Stimulated activated CD8-positive, alpha-beta memory T cell treated with anti-CD3 and anti-CD28 coated beads, Interleukin-2, amount 100 ng/mL, for 1 hour (primary cell): Measurements from ENCODE around the gene NEU4.

Experiments
- DNase-seq, 2 donors: peaks; one replicate each; pipeline ENCODE4 v3.0.0-alpha.2; 2020; ENCODE audit warnings: low read depth in 2 of 2

The NEU4 gene

GRCh38 chr2:241864168-241864849 is 55.3 kb downstream of the NEU4 start:
- DNase-seq: no peak

- no peak for DNase-seq
Measured at GRCh38 chr2:241864850-241865213, 55.8 kb downstream of the NEU4 start.

- DNase-seq: no peak
Measured at GRCh38 chr2:241865416-241865956, 56.5 kb downstream of the NEU4 start.

- DNase-seq: no peak
Measured at GRCh38 chr2:241865957-241866789, 57.2 kb downstream of the NEU4 start.
